ENCODE results near the gene CSNK1D.

- no peak for TF ChIP-seq CTCF (IDR thresholded peaks at IDR 0.05)
- no peak for TF ChIP-seq POLR2A (IDR thresholded peaks at IDR 0.05)
Measured at GRCh38 chr17:82214012-82214628, 59.4 kb downstream of the CSNK1D start.

Data from testis (tissue), 2 donors.